ENCODE data around the gene ETFA.

ETFA gene

DNA sequence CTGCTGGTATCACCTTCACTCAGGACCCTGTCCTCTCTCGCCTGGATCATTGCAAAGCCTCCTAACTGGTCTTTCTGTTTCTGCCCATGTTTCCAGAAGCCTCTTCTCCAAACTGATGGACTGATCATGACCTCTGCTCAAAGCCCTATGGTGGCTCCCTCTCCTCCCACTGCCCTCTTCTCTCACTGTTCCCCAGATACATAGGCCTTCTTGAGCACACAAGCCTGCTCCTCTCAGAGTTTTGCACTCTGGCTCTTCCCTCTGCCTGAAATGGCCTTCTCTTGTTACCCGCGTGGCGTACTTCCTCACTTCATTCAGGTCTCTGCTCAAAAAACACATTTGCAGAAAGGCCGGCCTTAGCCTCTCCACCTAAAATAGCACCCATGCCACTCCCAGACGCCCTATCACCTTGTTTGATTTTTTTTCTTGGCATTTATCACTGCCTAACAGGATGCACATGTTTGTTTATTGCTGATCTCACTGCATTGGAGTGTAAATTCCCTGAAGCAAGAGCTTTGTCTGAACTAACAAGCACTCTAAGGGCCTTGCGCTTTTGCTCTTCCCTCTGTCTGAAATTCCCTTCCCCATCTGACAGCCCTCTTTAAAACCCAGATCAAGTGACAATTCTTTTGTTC, 1.4 kb upstream of the ETFA start:
- TF ChIP-seq, protein P1, sequence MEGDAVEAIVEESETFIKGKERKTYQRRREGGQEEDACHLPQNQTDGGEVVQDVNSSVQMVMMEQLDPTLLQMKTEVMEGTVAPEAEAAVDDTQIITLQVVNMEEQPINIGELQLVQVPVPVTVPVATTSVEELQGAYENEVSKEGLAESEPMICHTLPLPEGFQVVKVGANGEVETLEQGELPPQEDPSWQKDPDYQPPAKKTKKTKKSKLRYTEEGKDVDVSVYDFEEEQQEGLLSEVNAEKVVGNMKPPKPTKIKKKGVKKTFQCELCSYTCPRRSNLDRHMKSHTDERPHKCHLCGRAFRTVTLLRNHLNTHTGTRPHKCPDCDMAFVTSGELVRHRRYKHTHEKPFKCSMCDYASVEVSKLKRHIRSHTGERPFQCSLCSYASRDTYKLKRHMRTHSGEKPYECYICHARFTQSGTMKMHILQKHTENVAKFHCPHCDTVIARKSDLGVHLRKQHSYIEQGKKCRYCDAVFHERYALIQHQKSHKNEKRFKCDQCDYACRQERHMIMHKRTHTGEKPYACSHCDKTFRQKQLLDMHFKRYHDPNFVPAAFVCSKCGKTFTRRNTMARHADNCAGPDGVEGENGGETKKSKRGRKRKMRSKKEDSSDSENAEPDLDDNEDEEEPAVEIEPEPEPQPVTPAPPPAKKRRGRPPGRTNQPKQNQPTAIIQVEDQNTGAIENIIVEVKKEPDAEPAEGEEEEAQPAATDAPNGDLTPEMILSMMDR (IDR thresholded peaks at IDR 0.05; ENCODE audit: insufficient read depth, low read length, poor library complexity, severe bottlenecking): no peak
- Histone ChIP-seq H3K27me3 (replicated peaks; ENCODE audit: control insufficient read depth, insufficient read depth, low read length) (no peaks in the 10 kb centered on the region), H3K4me3 (replicated peaks; ENCODE audit: low read depth, low read length) (no peak overlapping the region), H3K36me3 (ENCODE audit: control insufficient read depth, insufficient read depth, low read length) (no peaks in the 10 kb centered on the region)
- no peak for DNase-seq (ENCODE audit: extremely low read depth, insufficient read length)

DNA sequence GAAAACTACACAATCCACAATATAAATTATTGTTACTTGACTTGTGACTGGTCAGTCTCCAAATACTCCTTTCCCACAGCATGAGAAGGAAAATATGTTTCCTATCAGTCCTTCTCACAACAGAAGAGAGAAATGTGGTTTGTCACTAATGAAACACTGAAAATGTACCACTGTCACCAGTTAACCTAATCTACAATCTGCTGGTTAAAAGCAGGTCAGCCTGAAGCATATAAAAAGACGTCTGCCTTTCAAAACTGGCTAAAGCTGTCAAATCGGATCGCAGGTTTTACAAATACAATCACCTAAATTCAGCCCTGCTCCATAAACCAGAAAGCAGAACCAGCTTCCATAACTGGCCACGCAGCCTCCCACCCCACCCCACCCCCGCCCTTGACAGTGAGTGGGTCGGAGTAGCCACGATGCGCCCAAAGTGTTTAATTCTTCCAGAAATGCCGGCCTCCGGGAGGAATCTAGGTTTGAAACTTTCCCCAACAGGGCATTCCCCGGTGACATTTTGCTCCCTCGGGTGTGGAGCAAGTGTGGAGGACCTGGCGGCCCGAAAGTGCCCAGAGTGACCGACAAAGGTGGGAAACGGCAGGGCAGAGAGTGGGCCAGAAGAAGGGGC, 682 bp downstream of the ETFA start:
- Histone ChIP-seq H3K36me3 (ENCODE audit: control insufficient read depth, insufficient read depth, low read length) (no peaks in the 10 kb centered on the region), H3K27me3 (replicated peaks; ENCODE audit: control insufficient read depth, insufficient read depth, low read length) (no peaks in the 10 kb centered on the region), H3K4me3 (replicated peaks; ENCODE audit: low read depth, low read length) (peak overlapping the region; percentile 96)
- TF ChIP-seq, protein P1 (IDR thresholded peaks at IDR 0.05; ENCODE audit: insufficient read depth, low read length, poor library complexity, severe bottlenecking): no peak
- DNase-seq (ENCODE audit: extremely low read depth, insufficient read length): no peak

DNA sequence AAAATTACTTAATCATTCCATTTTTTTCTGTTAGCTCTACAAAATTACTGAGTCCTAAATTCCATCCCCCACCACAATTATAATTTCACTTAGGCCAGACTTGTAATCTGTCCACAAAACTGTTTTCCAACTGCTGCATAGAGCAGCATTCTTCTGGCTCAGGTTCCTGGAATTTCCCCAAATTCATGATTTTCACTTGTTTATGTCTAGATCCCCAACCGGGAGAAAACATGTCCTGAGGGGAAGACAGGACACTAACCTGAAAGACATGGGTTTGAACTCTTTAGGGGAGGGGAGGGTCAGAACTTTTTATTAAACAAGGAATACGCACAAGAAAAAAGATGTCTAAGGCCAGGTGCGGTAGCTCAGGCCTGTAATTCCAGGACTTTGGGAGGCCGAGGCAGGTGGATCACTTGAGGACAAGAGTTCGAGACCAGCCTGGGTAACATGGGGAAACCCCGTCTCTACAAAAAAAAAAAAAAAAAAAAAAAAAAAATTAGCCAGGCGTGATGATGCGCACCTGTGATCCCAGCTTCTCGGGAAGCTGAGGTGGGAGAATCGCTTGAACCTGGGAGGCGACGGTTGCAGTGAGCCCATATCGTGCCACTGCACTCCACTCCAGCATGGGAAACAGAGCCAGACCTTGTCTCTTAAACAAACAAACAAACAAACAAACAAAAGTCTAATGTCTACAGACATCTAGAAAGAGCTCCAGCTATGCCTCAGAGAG, 1.5 kb downstream of the ETFA start:
- TF ChIP-seq, protein P1 (IDR thresholded peaks at IDR 0.05; ENCODE audit: insufficient read depth, low read length, poor library complexity, severe bottlenecking): no peak
- H3K27me3 ChIP-seq (replicated peaks; ENCODE audit: control insufficient read depth, insufficient read depth, low read length): no peaks in the 10 kb centered on the region
- no peaks in the 10 kb centered on the region for H3K36me3 ChIP-seq (ENCODE audit: control insufficient read depth, insufficient read depth, low read length)
- H3K4me3 ChIP-seq (replicated peaks; ENCODE audit: low read depth, low read length): peak overlapping the region; percentile 96
- DNase-seq (ENCODE audit: extremely low read depth, insufficient read length): no peak

DNA sequence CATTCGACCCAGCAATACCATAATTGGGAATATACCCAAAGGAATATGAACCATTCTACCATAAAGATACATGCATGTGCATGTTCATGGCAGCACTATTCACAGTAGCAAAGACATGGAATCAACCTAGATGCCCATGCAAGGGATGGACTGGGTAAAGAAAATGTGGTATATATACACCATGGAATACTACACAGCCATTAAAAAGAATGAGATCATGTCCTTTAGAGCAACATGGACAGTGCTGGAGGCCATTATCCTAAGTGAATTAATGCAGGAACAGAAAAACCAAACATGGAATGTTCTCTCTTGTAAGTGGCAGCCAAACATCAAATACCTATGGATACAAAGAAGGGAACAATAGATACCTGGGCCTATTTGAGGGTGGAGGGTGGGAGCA, 7.4 kb downstream of the ETFA start:
- H3K27me3 ChIP-seq (replicated peaks; ENCODE audit: control insufficient read depth, insufficient read depth, low read length): no peaks in the 10 kb centered on the region
- DNase-seq (ENCODE audit: extremely low read depth, insufficient read length): no peak
- H3K4me3 ChIP-seq (replicated peaks; ENCODE audit: low read depth, low read length): no peak overlapping the region
- H3K36me3 ChIP-seq (ENCODE audit: control insufficient read depth, insufficient read depth, low read length): no peaks in the 10 kb centered on the region
- TF ChIP-seq, protein P1 (IDR thresholded peaks at IDR 0.05; ENCODE audit: insufficient read depth, low read length, poor library complexity, severe bottlenecking): no peak

DNA sequence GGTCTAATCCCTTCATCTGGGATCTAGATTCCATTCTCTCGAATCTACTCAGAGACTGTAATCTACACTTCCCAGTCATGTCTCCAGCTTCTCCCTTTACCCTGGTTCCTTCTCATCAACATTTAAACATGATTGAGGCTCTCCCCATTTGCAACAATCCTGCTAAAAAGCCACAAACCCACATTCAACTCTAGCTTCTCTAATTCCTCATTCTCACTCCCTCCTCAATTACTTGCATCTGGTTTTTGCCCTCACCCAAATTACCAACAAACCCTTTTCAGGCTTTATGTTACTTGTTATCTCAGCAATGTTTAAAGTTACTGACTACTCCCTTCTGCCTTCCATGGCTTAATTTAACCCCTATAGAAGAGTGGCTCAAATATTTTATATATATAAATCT, 11.5 kb downstream of the ETFA start:
- no peaks in the 10 kb centered on the region for H3K36me3 ChIP-seq (ENCODE audit: control insufficient read depth, insufficient read depth, low read length)
- no peak overlapping the region for H3K4me3 ChIP-seq (replicated peaks; ENCODE audit: low read depth, low read length)
- TF ChIP-seq, protein P1 (IDR thresholded peaks at IDR 0.05; ENCODE audit: insufficient read depth, low read length, poor library complexity, severe bottlenecking): no peak
- no peaks in the 10 kb centered on the region for H3K27me3 ChIP-seq (replicated peaks; ENCODE audit: control insufficient read depth, insufficient read depth, low read length)
- DNase-seq (ENCODE audit: extremely low read depth, insufficient read length): no peak
